AG10803 (cell line): ENCODE data around the gene GGTA1.
A peak's percentile ranks its signal among the peaks of the same experiment; 100 is the strongest.
"Not testable (repeated sequence)": the region's sequence is repeated elsewhere in the genome, so short reads cannot be mapped to it uniquely, and the experiment has no call there.

Experiments used
- DNase-seq: peaks from one replicate; pipeline ENCODE4 v3.0.0; 2010; ENCODE audit warnings: low read depth
- H3K4me3 ChIP-seq: 2 replicates; pipeline ENCODE4 v1.5.1; 2011; ENCODE audit warnings: mild to moderate bottlenecking, low read length, control low read depth
- CTCF ChIP-seq: conservative IDR thresholded peaks from 2 replicates; pipeline ENCODE4 v1.5.1; 2011; ENCODE audit warnings: mild to moderate bottlenecking, low read length, control low read depth, inconsistent platforms

Gene GGTA1

GRCh38 chr9:121464968-121465367, 34.7 kb downstream of the GGTA1 start:
- no peak overlapping the region for H3K4me3 ChIP-seq
- TF ChIP-seq CTCF = no peak
- no peak for DNase-seq

GRCh38 chr9:121463026-121463807, 36.4 kb downstream of the GGTA1 start:
- no peak overlapping the region for H3K4me3 ChIP-seq
- no peak for DNase-seq
- TF ChIP-seq CTCF = peak; percentile 52

- no peak overlapping the region for H3K4me3 ChIP-seq
- TF ChIP-seq CTCF = no peak
- no peak for DNase-seq
These were observed 40.1 kb downstream of the GGTA1 start for GRCh38 chr9:121459513-121459912.

- H3K4me3 ChIP-seq, DNase-seq: not testable (repeated sequence)
These were observed 41.2 kb downstream of the GGTA1 start for GRCh38 chr9:121458449-121458848.

- no peak for TF ChIP-seq CTCF
- H3K4me3 ChIP-seq = no peak overlapping the region
- no peak for DNase-seq
These were observed 44.0 kb downstream of the GGTA1 start for GRCh38 chr9:121455527-121456239.

GRCh38 chr9:121454972-121455371, 44.7 kb downstream of the GGTA1 start:
- DNase-seq = no peak
- no peak overlapping the region for H3K4me3 ChIP-seq
- no peak for TF ChIP-seq CTCF

GRCh38 chr9:121453232-121453892, 46.3 kb downstream of the GGTA1 start:
- no peak for DNase-seq
- H3K4me3 ChIP-seq = no peak overlapping the region
- TF ChIP-seq CTCF = no peak
